Measurements from ENCODE around the gene CCN2. TPM values are rescaled to one million over a fixed set of nuclear protein-coding genes. Genes with fewer than 3 reads are reported as not detected.

CCN2 gene
- total RNA-seq, 1 donor from 2014 or later, result 683 TPM

DNA sequence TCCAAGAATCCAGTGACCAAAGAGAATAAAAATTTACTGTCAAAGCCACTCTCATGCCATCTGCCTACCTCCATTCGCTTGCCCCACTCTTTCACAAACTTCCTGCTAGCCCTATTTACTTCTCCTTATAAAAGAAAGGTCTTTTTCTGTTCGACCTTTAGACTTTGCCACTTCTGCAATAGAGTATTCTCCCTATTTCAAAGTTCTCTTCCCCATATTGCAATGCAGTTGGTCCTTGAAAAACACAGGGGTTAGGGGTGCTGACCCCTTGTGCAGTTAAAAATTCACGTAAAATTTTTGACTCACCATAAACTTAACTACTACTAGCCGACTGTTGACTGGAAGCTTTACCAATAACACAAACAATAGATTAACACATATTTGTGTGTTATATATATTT, 15.0 kb downstream of the CCN2 start:
- Mint-ChIP-seq H3K9me3 (peaks cover 4% of the 10 kb centered on the region), H3K27ac (no peak overlapping the region), H3K36me3 (no peaks in the 10 kb centered on the region), H3K4me3 (no peak overlapping the region), H3K27me3 (ENCODE audit: low read depth) (no peaks in the 10 kb centered on the region), H3K4me1 (peaks cover 28% of the 10 kb centered on the region)
- DNase-seq (ENCODE audit: low spot score in 2 of 2, unreplicated experiment in 2 of 2), result no peak
- TF ChIP-seq, protein P1, sequence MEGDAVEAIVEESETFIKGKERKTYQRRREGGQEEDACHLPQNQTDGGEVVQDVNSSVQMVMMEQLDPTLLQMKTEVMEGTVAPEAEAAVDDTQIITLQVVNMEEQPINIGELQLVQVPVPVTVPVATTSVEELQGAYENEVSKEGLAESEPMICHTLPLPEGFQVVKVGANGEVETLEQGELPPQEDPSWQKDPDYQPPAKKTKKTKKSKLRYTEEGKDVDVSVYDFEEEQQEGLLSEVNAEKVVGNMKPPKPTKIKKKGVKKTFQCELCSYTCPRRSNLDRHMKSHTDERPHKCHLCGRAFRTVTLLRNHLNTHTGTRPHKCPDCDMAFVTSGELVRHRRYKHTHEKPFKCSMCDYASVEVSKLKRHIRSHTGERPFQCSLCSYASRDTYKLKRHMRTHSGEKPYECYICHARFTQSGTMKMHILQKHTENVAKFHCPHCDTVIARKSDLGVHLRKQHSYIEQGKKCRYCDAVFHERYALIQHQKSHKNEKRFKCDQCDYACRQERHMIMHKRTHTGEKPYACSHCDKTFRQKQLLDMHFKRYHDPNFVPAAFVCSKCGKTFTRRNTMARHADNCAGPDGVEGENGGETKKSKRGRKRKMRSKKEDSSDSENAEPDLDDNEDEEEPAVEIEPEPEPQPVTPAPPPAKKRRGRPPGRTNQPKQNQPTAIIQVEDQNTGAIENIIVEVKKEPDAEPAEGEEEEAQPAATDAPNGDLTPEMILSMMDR (IDR thresholded peaks at IDR 0.05; ENCODE audit: unreplicated experiment), result no peak

DNA sequence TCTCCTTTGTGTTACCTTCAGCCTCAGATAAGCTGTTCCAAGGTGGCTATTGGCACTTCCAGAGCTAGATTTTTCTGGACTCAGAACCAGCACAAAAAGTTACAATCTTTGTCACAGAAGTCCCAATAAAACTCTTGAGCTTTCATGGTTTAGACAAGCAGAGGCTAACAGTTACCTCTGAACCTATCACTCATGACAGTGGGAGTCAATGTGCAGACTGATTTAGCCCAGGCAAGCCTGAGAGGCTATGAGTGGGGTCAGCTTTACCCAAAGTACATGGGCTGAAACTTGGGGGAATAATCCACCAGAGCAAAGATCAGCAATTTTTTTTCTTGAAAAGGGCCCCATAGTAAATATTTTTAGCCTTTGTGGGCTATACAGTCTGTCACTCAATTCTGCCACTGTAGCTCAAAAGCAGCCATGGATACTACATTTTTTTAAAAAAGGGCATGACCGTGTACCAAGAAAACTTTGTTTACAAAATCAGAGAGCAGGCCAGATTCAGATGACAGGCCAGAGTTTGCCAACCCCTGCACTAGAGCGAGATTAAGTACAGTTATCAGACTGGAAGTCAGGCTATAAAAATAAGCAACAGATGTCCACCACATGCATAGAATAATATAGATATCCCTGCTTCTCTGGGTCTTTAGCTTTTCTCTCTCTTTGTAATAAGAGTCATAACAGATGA, 20.0 kb downstream of the CCN2 start:
- peak overlapping the region; percentile 26 for H3K27ac Mint-ChIP-seq
- H3K36me3 Mint-ChIP-seq, result no peaks in the 10 kb centered on the region
- peaks cover 9% of the 10 kb centered on the region for H3K4me1 Mint-ChIP-seq
- no peak for DNase-seq (ENCODE audit: low spot score in 2 of 2, unreplicated experiment in 2 of 2)
- no peak overlapping the region for H3K4me3 Mint-ChIP-seq
- no peaks in the 10 kb centered on the region for H3K27me3 Mint-ChIP-seq (ENCODE audit: low read depth)
- H3K9me3 Mint-ChIP-seq, result peaks cover 4% of the 10 kb centered on the region
- TF ChIP-seq, protein P1 (IDR thresholded peaks at IDR 0.05; ENCODE audit: unreplicated experiment), result no peak

DNA sequence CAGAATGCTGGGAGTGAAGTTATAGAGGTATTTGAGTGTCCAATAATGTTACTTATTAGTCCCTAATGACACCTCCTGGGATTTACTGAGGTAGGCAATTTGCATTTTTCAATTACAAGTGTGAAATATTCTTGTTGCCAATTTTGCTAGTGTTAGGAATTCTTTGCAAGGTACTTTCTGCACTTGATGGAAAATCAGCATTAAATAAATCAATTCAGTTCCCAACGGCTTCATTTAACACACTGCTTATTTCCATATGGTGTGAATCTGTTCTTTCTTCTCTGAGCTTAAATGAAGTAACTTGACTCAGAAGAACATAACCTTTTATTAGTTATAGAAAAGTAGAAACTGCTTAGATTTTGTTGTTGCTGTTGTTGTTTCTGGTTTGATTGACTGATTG, 21.2 kb downstream of the CCN2 start:
- no peaks in the 10 kb centered on the region for H3K27me3 Mint-ChIP-seq (ENCODE audit: low read depth)
- peaks cover 9% of the 10 kb centered on the region for H3K4me1 Mint-ChIP-seq
- no peaks in the 10 kb centered on the region for H3K36me3 Mint-ChIP-seq
- H3K27ac Mint-ChIP-seq, result peak overlapping the region; percentile 20
- peaks cover 4% of the 10 kb centered on the region for H3K9me3 Mint-ChIP-seq
- no peak for DNase-seq (ENCODE audit: low spot score in 2 of 2, unreplicated experiment in 2 of 2)
- H3K4me3 Mint-ChIP-seq, result no peak overlapping the region
- TF ChIP-seq, protein P1 (IDR thresholded peaks at IDR 0.05; ENCODE audit: unreplicated experiment), result no peak

DNA sequence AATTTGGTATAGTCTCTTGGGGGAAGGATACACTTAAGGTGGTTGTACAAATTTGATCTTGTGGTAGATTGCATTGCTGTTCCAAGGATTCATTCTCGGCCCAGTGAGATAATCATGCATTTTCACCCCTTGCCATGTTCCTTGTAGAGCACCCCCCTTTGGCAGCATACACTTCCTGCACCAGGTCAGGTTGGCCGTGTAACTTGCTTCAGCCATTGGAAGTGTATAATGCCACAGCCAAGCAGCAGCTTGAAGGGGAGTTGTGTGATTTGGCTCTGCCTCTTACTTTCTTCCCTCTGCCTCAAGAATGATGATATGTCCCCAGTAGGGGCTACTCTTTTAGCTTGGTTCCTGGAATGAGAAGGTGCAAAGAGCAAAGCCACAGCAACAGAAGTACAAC, 21.9 kb downstream of the CCN2 start:
- Mint-ChIP-seq H3K9me3 (peaks cover 4% of the 10 kb centered on the region), H3K36me3 (no peaks in the 10 kb centered on the region), H3K4me1 (peaks cover 9% of the 10 kb centered on the region), H3K27me3 (ENCODE audit: low read depth) (no peaks in the 10 kb centered on the region), H3K4me3 (no peak overlapping the region), H3K27ac (no peak overlapping the region)
- TF ChIP-seq, protein P1 (IDR thresholded peaks at IDR 0.05; ENCODE audit: unreplicated experiment), result no peak
- DNase-seq (ENCODE audit: low spot score in 2 of 2, unreplicated experiment in 2 of 2), result no peak

DNA sequence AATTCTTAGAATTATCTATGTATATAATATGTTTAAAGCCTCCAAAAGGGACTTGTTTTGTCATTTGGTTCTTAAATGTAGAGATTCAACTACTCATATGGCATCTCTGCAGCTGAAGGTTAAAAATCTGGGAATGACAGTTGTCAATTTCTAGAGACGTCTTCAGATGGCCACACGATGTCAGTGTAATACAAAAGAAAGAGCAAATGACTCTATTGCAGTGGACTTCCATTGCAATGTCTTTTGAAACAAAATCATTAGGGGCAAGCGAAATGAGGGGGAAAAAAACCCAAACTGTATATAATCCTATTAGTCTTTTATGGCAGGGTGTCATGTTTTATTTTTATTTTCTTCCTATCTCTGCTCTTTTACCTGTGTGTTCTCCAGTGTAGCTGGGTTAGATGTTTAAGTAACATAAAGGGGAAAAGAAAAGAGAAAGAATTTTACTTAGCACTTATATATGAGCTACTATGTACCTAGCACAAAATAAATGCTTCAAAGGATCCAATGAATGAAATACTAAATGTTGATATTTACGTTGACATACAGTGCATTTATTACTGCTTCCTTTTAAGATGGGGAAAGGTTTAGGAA, 26.2 kb downstream of the CCN2 start:
- Mint-ChIP-seq H3K4me3 (no peak overlapping the region), H3K27ac (no peak overlapping the region), H3K36me3 (peaks cover 2% of the 10 kb centered on the region), H3K4me1 (no peaks in the 10 kb centered on the region), H3K9me3 (peaks cover 26% of the 10 kb centered on the region), H3K27me3 (ENCODE audit: low read depth) (no peaks in the 10 kb centered on the region)
- TF ChIP-seq, protein P1 (IDR thresholded peaks at IDR 0.05; ENCODE audit: unreplicated experiment), result no peak
- no peak for DNase-seq (ENCODE audit: low spot score in 2 of 2, unreplicated experiment in 2 of 2)
